Lower lobe of right lung (tissue), 2 donors: ENCODE results near the gene PCED1B. TPM values are rescaled to one million over a fixed set of nuclear protein-coding genes. Genes with fewer than 3 reads are reported as not detected.

Source experiments
- ATAC-seq, 2 donors: fragments of 200-7000 bp; cut with Tn5 transposase; one replicate each; pipeline ENCODE4 v1.9.1; 2020 to 2022; ENCODE audit warnings: mild to moderate bottlenecking in 2 of 2, moderate library complexity in 2 of 2
- DNase-seq: peaks from one replicate; pipeline ENCODE4 v3.0.0-alpha.2; 2020
- H3K27ac ChIP-seq: fragments of 200-600 bp; one replicate; pipeline ENCODE4 v1.8.0; 2022
- H3K27me3 ChIP-seq: fragments of 200-600 bp; one replicate; pipeline ENCODE4 v1.8.0; 2022; ENCODE audit warnings: low read depth
- H3K36me3 ChIP-seq: fragments of 200-600 bp; one replicate; pipeline ENCODE4 v1.8.0; 2022; ENCODE audit warnings: mild to moderate bottlenecking
- H3K4me1 ChIP-seq: fragments of 200-600 bp; one replicate; pipeline ENCODE4 v1.8.0; 2022
- H3K4me3 ChIP-seq: fragments of 200-600 bp; one replicate; pipeline ENCODE4 v1.8.0; 2022; ENCODE audit warnings: mild to moderate bottlenecking
- H3K9me3 ChIP-seq: fragments of 200-600 bp; one replicate; pipeline ENCODE4 v1.8.0; 2022
- intact Hi-C: fragments of 100-400 bp; cut with DNase I; formaldehyde crosslinking; loops from one replicate; pipeline ENCODE4 v1.11.0; 2022
- total RNA-seq: library from RNA; stranded (reverse); fragmentation: NEBNext Ultra II Directional; extraction: Animal tissue kit (Norgen Biotek cat#: 25700); gene quantifications from one replicate; pipeline ENCODE4 v1.2.1, GENCODE V29; 2021
- TF ChIP-seq, protein P1 (sequence below): fragments of 200-600 bp; IDR thresholded peaks from one replicate; pipeline ENCODE4 v1.8.0; 2022; ENCODE audit warnings: antibody characterized with exemption, mild to moderate bottlenecking
- donor health status: DM: no; HTN: yes; CAD: no; lungs with severe emphysema.

The PCED1B gene
- total RNA-seq, 1 donor from 2014 or later: 13.4 TPM

DNA sequence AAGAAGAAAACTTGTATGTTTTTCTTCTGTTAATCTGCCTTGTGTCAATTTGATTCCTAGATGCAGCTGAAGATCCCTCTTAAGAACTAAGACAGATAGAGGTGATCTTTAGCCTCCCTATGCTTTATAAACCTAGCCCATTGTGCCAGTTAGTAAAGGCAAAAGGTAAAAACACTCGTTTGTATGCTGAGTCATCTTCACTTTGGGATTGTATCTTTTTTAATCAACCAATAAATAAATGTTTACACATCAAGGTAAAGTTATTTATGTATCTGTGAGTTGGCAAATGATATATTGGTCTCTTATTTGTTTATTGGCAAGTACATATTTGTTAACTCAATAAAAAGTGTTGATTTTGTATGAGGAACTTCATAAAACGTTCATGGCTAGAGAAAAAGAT is 166.2 kb downstream of the PCED1B start:
- intact Hi-C loops: no loop called here
- no peak for DNase-seq
- H3K27me3 ChIP-seq: no peaks in the 10 kb centered on the region
- no peak overlapping the region for H3K4me3 ChIP-seq
- no peak for ATAC-seq
- H3K4me1 ChIP-seq: no peaks in the 10 kb centered on the region
- H3K9me3 ChIP-seq: no peaks in the 10 kb centered on the region
- TF ChIP-seq, protein P1, sequence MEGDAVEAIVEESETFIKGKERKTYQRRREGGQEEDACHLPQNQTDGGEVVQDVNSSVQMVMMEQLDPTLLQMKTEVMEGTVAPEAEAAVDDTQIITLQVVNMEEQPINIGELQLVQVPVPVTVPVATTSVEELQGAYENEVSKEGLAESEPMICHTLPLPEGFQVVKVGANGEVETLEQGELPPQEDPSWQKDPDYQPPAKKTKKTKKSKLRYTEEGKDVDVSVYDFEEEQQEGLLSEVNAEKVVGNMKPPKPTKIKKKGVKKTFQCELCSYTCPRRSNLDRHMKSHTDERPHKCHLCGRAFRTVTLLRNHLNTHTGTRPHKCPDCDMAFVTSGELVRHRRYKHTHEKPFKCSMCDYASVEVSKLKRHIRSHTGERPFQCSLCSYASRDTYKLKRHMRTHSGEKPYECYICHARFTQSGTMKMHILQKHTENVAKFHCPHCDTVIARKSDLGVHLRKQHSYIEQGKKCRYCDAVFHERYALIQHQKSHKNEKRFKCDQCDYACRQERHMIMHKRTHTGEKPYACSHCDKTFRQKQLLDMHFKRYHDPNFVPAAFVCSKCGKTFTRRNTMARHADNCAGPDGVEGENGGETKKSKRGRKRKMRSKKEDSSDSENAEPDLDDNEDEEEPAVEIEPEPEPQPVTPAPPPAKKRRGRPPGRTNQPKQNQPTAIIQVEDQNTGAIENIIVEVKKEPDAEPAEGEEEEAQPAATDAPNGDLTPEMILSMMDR: no peak
- no peaks in the 10 kb centered on the region for H3K36me3 ChIP-seq
- H3K27ac ChIP-seq: no peak overlapping the region

DNA sequence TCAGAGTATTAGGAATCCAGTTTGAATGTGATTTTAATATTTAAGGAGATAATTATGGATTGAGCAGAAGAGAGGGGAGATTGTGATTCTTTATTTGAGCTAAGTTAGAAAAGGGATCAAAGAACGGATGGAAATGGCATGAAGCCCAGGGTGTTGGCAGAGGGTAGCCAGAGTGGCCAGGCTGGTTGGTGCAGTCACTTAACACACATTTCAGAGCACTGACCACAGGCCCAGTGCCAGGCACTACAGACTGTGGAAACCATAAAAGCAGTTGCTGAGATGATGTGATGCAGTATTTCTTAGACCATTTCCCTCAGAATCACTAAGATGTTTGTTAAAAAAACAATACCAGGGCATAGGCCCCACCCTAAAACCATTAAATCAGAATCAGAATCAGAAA is 168.0 kb downstream of the PCED1B start:
- ATAC-seq: peak; percentile 94 to 98
- TF ChIP-seq, protein P1: no peak
- no peak overlapping the region for H3K27ac ChIP-seq

DNA sequence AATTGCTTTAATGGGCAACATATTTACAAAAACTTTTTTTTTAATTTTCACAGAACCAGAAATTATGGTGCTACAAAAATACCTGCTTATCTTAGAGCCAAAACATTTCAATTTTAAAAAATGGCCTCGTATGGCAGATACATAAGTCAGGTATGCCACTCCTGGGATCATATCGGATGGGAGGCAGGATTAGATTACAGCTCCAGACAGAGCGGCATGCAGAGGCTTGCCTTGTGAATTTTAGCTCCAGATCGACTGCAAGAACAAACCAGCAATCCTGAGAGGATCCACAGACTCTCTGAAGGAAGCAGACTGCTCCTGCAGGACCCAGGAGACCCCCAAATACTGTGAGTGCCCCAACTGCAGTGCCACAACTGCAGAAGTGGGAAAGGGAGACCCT is 169.7 kb downstream of the PCED1B start:
- ATAC-seq (no peak), DNase-seq (no peak)
- no peaks in the 10 kb centered on the region for H3K36me3 ChIP-seq
- intact Hi-C loops: no loop called here
- H3K4me3 ChIP-seq: no peak overlapping the region
- no peaks in the 10 kb centered on the region for H3K27me3 ChIP-seq
- no peaks in the 10 kb centered on the region for H3K9me3 ChIP-seq
- H3K27ac ChIP-seq: no peak overlapping the region
- TF ChIP-seq, protein P1: no peak
- no peaks in the 10 kb centered on the region for H3K4me1 ChIP-seq

More for the DNA sequence above, 168.0 kb downstream of the PCED1B start:
- H3K9me3 ChIP-seq: no peaks in the 10 kb centered on the region
- H3K36me3 ChIP-seq: no peaks in the 10 kb centered on the region
- no peaks in the 10 kb centered on the region for H3K27me3 ChIP-seq
- intact Hi-C loops: no loop called here
- DNase-seq: peak; percentile 83
- H3K4me1 ChIP-seq: no peaks in the 10 kb centered on the region
- H3K4me3 ChIP-seq: no peak overlapping the region

DNA sequence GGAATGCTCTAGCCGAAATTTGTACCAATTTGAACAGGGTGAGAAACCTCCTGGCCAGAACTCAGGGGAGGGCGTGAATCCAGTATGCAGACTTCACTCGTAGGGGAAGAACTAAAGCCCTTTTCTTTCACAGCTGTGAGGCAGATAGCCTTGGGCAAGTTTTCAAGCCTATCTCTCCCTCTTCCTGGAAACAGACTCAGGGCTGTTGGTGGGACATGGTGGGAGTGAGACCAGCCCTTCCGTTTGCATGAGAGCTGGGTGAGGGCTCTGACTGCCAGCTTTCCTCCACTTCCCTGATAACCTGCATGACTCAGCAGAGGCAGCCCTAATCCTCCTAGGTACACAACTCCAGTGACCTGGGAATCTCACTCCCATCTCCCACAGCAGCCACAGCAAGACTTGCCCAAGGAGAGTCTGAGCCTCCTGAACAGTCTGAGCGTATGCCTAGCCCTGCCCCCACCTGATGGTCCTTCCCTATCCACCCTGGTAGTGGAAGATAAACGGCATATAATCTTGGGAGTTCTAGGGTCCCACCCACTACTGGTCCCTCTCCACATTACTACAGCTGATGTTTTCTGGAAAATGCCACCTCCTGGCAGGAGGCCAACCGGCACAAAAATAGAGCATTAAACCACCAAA is 170.4 kb downstream of the PCED1B start:
- TF ChIP-seq, protein P1: no peak
- Histone ChIP-seq H3K27me3 (no peaks in the 10 kb centered on the region), H3K36me3 (no peaks in the 10 kb centered on the region), H3K4me1 (no peaks in the 10 kb centered on the region), H3K27ac (no peak overlapping the region), H3K4me3 (no peak overlapping the region), H3K9me3 (no peaks in the 10 kb centered on the region)
- ATAC-seq (no peak), DNase-seq (no peak)
- intact Hi-C loops: no loop called here

DNA sequence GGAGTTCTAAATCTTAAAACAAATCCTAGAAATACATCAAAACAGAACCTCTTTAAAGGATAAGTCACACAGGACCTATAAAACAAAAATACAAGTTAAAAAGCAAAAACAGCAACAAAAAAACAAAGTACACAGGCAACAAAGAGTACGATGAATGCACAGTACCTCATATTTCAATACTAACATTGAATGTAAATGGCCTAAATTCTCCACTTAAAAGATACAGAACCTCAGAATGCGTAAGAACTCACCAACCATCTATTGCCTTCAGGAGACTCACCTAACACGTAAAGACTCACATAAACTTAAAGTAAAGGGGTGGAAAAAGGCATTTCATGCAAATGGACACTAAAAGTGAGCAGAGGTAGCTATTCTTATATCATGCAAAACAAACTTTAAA is 172.5 kb downstream of the PCED1B start:
- ATAC-seq (no peak), DNase-seq (no peak)
- TF ChIP-seq, protein P1: no peak
- no peak overlapping the region for H3K4me3 ChIP-seq
- H3K36me3 ChIP-seq: no peaks in the 10 kb centered on the region
- H3K4me1 ChIP-seq: no peaks in the 10 kb centered on the region
- no peaks in the 10 kb centered on the region for H3K9me3 ChIP-seq
- H3K27ac ChIP-seq: no peak overlapping the region
- H3K27me3 ChIP-seq: no peaks in the 10 kb centered on the region
- intact Hi-C loops: no loop called here
